SW 1271 (cell line): ENCODE measurements around the gene BLOC1S1.

Source experiments
- DNase-seq, 2 experiments: peaks; one replicate each; lab custom pipeline; 2025; lab: John Stamatoyannopoulos, UW

The BLOC1S1 gene

GRCh38 chr12:55694651-55695050, 21.2 kb upstream of the BLOC1S1 start:
- DNase-seq, result no peak

- no peak for DNase-seq
Observed at GRCh38 chr12:55695349-55695748, 20.5 kb upstream of the BLOC1S1 start.

- no peak for DNase-seq
Observed at GRCh38 chr12:55696141-55696540, 19.7 kb upstream of the BLOC1S1 start.

GRCh38 chr12:55696796-55697462, 18.9 kb upstream of the BLOC1S1 start:
- DNase-seq, result no peak

- no peak for DNase-seq
Observed at GRCh38 chr12:55697686-55698085, 18.2 kb upstream of the BLOC1S1 start.

GRCh38 chr12:55698241-55698955, 17.4 kb upstream of the BLOC1S1 start:
- DNase-seq, result no peak

- DNase-seq, result no peak
Observed at GRCh38 chr12:55698965-55699364, 16.9 kb upstream of the BLOC1S1 start.

GRCh38 chr12:55699471-55700055, 16.3 kb upstream of the BLOC1S1 start:
- no peak for DNase-seq

- DNase-seq, result no peak
Observed at GRCh38 chr12:55700255-55701018, 15.4 kb upstream of the BLOC1S1 start.

- no peak for DNase-seq
Observed at GRCh38 chr12:55702861-55703260, 13.0 kb upstream of the BLOC1S1 start.

GRCh38 chr12:55703288-55703687, 12.6 kb upstream of the BLOC1S1 start:
- no peak for DNase-seq

GRCh38 chr12:55703901-55704761, 11.7 kb upstream of the BLOC1S1 start:
- no peak for DNase-seq

GRCh38 chr12:55704824-55705718, 10.8 kb upstream of the BLOC1S1 start:
- no peak for DNase-seq

- DNase-seq, result no peak
Observed at GRCh38 chr12:55705782-55706402, 10.0 kb upstream of the BLOC1S1 start.

- no peak for DNase-seq
Observed at GRCh38 chr12:55706568-55707218, 9.2 kb upstream of the BLOC1S1 start.

- no peak for DNase-seq
Observed at GRCh38 chr12:55707219-55707671, 8.6 kb upstream of the BLOC1S1 start.

- no peak for DNase-seq
Observed at GRCh38 chr12:55707841-55708694, 7.8 kb upstream of the BLOC1S1 start, which contains the start of gene ITGA7. TSS of gene ITGA7 (minus strand) at chr12:55707904. CDS start at chr12:55707682, 222 bp downstream.

- DNase-seq, result no peak
Observed at GRCh38 chr12:55708695-55709233, 7.1 kb upstream of the BLOC1S1 start.
